ENCODE data around the gene CWH43. TPM values are rescaled to one million over a fixed set of nuclear protein-coding genes. Genes with fewer than 3 reads are reported as not detected.
A peak's percentile ranks its signal among the peaks of the same experiment; 100 is the strongest.
"Not testable (repeated sequence)": the region's sequence is repeated elsewhere in the genome, so short reads cannot be mapped to it uniquely, and the experiment has no call there.

Gene CWH43
- total RNA-seq, 1 donor from 2014 or later = not detected

DNA sequence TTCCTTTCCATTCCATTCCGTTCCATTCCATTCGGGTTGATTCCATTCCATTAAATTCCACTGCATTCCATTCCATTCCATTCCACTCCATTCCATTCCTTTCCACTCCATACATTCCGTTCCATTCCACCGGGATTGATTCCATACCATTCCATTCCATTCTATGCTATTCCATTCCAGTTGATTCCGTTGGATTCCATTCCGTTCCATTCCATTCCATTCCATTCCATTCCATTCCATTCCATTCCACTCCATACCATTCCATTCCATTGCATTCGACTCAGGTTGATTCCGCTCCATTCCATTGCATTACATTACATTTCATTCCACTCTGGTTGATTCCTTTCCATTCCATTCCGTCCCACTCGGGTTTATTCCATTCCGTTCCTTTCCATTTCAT lies 110.1 kb downstream of the CWH43 start:
- not testable (repeated sequence) for DNase-seq (ENCODE audit: low read depth)

GRCh38 chr4:49096627-49097026 lies 110.6 kb downstream of the CWH43 start:
- not testable (repeated sequence) for DNase-seq (ENCODE audit: low read depth)

GRCh38 chr4:49097071-49097470 lies 111.0 kb downstream of the CWH43 start:
- DNase-seq (ENCODE audit: low read depth) = not testable (repeated sequence)

- DNase-seq (ENCODE audit: low read depth) = not testable (repeated sequence)
Observed at GRCh38 chr4:49097505-49097904, 111.4 kb downstream of the CWH43 start.

DNA sequence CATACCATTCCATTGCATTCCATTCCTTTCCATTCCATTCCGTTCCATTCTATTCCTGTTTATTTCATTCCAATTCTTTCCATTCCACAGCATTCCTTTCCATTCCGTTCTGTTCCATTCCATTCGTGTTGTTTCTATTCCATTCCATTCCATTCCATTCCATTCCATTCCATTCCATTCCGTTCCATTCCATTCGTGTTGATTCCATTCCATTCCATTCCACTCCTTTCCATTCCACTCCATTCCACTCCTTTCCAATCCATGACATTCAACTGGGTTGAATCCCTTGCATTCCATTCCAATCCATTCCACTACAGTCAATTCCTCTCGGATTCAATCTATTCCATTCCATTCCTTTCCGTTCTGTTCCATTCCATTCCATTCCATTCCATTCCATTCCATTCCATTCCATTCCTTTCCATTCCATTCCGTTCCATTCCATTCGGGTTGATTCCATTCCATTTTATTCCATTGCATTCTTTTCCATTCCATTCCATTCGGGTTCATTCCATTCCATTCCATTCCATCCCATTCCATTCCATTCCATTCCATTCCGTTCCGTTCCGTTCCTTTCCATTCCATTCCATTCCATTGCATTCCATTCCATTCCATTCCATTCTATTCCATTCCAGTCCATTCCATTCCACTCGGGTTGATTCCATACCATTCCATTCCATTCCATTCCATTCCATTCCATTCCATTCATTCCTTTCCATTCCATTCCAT lies 112.1 kb downstream of the CWH43 start:
- not testable (repeated sequence) for DNase-seq (ENCODE audit: low read depth)

GRCh38 chr4:49099831-49100444 lies 113.9 kb downstream of the CWH43 start:
- not testable (repeated sequence) for DNase-seq (ENCODE audit: low read depth)

- DNase-seq (ENCODE audit: low read depth) = not testable (repeated sequence)
Observed at GRCh38 chr4:49102344-49102898, 116.3 kb downstream of the CWH43 start.

DNA sequence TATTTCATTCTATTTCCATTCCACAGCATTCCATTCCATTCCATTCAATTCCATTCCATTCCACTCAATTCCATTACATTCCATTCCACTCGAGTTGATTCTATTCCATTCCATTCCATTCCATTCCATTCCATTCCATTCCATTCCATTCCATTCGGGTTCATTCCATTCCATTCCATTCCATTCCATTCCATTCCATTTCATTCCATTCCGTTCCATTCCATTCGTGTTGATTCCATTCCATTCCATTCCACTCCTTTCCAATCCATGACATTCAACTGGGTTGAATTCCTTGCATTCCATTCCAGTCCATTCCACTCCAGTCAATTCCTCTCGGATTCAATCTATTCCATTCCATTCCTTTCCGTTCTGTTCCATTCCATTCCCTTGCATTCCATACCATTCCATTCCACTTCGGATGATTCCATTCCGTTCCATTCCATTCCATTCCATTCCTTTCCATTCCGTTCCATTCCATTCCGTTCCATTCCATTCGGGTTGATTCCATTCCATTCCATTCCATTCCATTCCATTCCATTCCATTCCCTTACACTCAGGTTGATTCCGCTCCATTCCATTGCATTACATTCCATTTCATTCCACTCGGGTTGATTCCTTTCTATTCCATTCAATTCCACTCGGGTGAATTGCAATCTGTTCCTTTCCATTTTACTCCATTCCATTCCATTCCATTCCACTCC lies 117.5 kb downstream of the CWH43 start:
- DNase-seq (ENCODE audit: low read depth) = not testable (repeated sequence)

- DNase-seq (ENCODE audit: low read depth) = not testable (repeated sequence)
Observed at GRCh38 chr4:49104231-49104930, 118.3 kb downstream of the CWH43 start.

DNA sequence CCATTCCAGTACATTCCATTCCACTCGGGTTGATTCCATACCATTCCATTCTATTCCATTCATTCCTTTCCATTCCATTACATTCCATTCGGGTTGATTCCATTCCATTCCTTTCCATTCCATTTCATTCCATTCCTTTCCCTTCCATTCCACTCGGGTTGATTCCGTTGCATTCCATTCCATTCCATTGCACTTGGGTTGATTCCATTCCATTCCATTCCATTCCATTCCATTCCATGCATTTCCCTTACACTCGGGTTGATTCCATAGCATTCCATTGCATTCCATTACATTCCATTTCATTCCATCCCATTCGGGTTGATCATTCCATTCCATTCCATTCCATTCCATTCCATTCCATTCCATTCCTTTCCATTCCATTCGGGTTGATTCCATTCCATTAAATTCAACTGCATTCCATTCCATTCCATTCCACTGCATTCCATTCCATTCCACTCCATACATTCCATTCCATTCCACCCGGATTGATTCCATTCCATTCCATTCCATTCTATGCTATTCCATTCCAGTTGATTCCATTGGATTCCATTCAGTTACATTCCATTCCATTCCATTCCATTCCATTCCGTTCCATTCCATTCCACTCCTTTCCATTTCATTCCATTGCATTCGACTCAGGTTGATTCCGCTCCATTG lies 119.3 kb downstream of the CWH43 start:
- DNase-seq (ENCODE audit: low read depth) = not testable (repeated sequence)

GRCh38 chr4:49107262-49107661 lies 121.2 kb downstream of the CWH43 start:
- DNase-seq (ENCODE audit: low read depth) = peak; percentile 32

GRCh38 chr4:49108183-49108978 lies 122.3 kb downstream of the CWH43 start:
- not testable (repeated sequence) for DNase-seq (ENCODE audit: low read depth)

- DNase-seq (ENCODE audit: low read depth) = not testable (repeated sequence)
Observed at GRCh38 chr4:49109567-49110166, 123.6 kb downstream of the CWH43 start.

DNA sequence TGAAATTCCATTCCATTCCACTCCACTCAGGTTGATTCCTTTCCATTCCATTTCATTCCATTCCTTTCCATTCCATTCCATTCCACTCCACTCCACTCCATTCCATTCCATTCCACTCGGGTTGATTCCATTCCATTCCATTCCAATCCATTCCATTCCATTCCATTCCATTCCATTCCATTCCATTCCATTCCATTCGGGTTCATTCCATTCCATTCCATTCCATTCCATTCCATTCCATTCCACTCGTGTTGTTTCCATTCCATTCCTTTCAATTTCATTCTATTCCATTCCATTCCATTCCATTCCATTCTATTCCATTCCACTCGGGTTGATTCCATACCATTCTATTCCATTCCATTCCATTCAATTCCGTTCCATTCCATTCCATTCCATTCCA lies 124.5 kb downstream of the CWH43 start:
- not testable (repeated sequence) for DNase-seq (ENCODE audit: low read depth)

Other genes starting within 250 kb of the CWH43 start
- gene FRYL, start 206.0 kb upstream of the CWH43 start, total RNA-seq = 30.8 and 42.4 TPM in 2 replicates
- gene OCIAD1, start 155.2 kb upstream of the CWH43 start, total RNA-seq = 273 and 287 TPM in 2 replicates
- gene OCIAD2, start 79.5 kb upstream of the CWH43 start, total RNA-seq = 10.1 and 12.5 TPM in 2 replicates